Mucosa of rectum (tissue), 2 donors: Measurements from ENCODE around the gene NBPF1.
"Not testable (repeated sequence)": the region's sequence is repeated elsewhere in the genome, so short reads cannot be mapped to it uniquely, and the experiment has no call there.

Experiments used
- H3K27ac ChIP-seq, 2 donors: one replicate each; pipeline ENCODE4 v1.7.0; 2013; ENCODE audit warnings: inconsistent platforms in 2 of 2, low read depth in 2 of 2, low read length in 2 of 2
- H3K27me3 ChIP-seq, 2 donors: one replicate each; pipeline ENCODE4 v1.7.0; 2013; ENCODE audit warnings: low read length in 2 of 2; ENCODE audit not compliant: control insufficient read depth in 2 of 2, insufficient read depth in 2 of 2
- H3K36me3 ChIP-seq, 2 donors: one replicate each; pipeline ENCODE4 v1.7.0; 2013; ENCODE audit warnings: low read length in 2 of 2; ENCODE audit not compliant: control insufficient read depth in 2 of 2, insufficient read depth in 2 of 2
- H3K4me1 ChIP-seq, 2 donors: one replicate each; pipeline ENCODE4 v1.7.0; 2013; ENCODE audit warnings: low read length in 2 of 2, mild to moderate bottlenecking in 1 of 2; ENCODE audit not compliant: control insufficient read depth in 2 of 2, insufficient read depth in 2 of 2
- H3K4me3 ChIP-seq, 2 donors: one replicate each; pipeline ENCODE4 v1.7.0; 2013; ENCODE audit warnings: low read length in 2 of 2
- H3K9ac ChIP-seq, 2 donors: one replicate each; pipeline ENCODE4 v1.7.0; 2013; ENCODE audit warnings: low read length in 2 of 2, low read depth in 1 of 2, mild to moderate bottlenecking in 1 of 2
- H3K9me3 ChIP-seq, 2 donors: one replicate each; pipeline ENCODE4 v1.7.0; 2013; ENCODE audit warnings: low read length in 2 of 2; ENCODE audit not compliant: control insufficient read depth in 2 of 2
- donor health status: healthy.
- donor health status: Normal muscosa, but diverticular disease.

The NBPF1 gene

DNA sequence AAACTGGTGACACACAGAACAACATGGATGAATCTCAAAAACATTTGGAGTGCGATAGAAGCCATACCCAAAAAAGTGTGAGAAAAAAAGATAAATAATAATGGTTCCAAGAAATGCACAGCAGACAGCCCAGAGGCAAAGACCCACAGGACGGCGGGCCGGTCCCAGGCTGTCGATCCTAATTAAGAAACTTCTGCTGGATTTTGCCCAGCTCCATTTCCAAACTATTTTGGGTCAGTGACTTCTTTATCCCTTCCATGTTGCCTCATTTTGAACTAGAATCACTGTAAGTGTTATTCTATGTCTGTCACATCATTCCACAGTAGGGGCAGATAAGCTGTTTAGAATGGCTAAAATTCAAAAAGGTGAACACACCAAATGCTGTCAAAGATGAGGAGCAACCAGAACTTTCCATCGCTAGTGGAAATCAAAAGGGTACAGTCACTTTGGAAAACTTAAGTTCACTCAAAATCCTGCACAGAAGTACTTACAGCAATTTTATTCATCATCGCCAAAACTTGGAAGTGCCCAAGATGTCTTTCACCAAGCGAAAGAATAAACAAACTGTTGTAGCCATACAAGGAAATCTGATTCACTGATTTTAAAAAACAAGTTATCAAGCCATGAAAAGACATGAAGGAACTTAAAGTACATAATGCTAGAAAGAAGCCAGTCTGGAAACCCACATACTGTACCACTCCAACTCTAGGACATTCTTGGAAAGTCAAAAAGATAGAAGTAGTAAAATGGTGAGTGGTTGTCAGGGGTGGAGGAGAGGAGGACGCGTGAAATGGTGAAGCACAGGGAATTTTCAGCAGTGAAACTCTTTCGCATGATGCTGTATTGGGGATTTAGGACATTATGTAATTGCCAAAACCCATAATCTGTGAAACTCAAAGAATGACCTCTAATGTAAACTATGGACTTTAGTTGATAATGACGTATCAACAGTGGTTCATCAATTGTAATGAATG, 7.5 kb downstream of the NBPF1 start:
- Histone ChIP-seq H3K4me1 (peaks cover 8 to 10% of the 10 kb centered on the region in 2 donors), H3K27me3 (no peaks in the 10 kb centered on the region), H3K9me3 (no peaks in the 10 kb centered on the region), H3K4me3 (no peak overlapping the region), H3K36me3 (peaks cover 23 to 37% of the 10 kb centered on the region in 2 donors), H3K27ac (no peak overlapping the region), H3K9ac (no peak overlapping the region)

- peaks cover 8 to 10% of the 10 kb centered on the region in 2 donors for H3K4me1 ChIP-seq
- no peak overlapping the region for H3K9ac ChIP-seq
- H3K9me3 ChIP-seq, result no peaks in the 10 kb centered on the region
- H3K4me3 ChIP-seq, result peak overlapping the region in 1 of 2 donors; percentile 6
- peaks cover 23 to 37% of the 10 kb centered on the region in 2 donors for H3K36me3 ChIP-seq
- no peaks in the 10 kb centered on the region for H3K27me3 ChIP-seq
- peak overlapping the region; percentile 40 to 62 for H3K27ac ChIP-seq
These were observed 8.2 kb downstream of the NBPF1 start for GRCh38 chr1:16605213-16605525.

- H3K9me3 ChIP-seq, H3K27me3 ChIP-seq, H3K9ac ChIP-seq: not testable (repeated sequence)
- Histone ChIP-seq H3K4me1 (peaks cover 8 to 10% of the 10 kb centered on the region in 2 donors), H3K36me3 (peaks cover 23 to 37% of the 10 kb centered on the region in 2 donors), H3K27ac (peak overlapping the region; percentile 40 to 62), H3K4me3 (peak overlapping the region in 1 of 2 donors; percentile 6)
These were observed 8.7 kb downstream of the NBPF1 start for GRCh38 chr1:16604514-16605212.

- H3K27ac ChIP-seq, H3K27me3 ChIP-seq, H3K9ac ChIP-seq, H3K4me3 ChIP-seq, H3K9me3 ChIP-seq: not testable (repeated sequence)
- Histone ChIP-seq H3K36me3 (peaks cover 23 to 37% of the 10 kb centered on the region in 2 donors), H3K4me1 (peaks cover 8 to 10% of the 10 kb centered on the region in 2 donors)
These were observed 9.7 kb downstream of the NBPF1 start for GRCh38 chr1:16603623-16604022.

DNA sequence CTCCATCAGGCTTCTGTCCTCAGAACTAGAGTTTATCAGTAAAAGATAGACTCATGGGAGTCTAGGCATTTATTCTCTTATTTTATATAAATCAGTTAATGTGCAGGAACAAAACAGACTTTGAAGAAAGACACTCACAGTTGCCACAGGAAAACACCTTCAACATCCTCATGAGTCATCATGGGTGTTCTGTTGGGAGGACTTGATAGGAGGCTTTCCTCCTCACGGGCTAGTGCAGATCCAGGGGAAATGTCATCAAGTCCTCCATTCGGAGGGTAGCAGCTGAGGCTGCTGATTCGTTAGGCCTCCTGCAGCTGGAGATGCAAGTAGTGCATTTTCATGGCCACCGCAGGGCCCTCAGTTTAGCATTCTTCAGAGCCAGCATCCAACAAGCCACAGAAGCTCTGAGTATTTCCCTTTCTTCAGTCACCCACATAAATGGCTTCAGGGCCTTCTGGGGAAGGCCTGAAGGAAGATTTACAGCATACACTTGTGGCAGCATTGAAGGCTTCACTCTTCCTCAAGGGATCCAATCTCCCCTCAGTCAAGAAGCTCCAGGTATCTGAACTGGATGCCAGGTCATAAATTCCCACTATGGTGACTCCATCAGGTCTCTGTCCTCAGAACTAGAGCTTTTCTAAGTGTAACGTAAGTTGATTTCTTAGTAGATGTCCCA, 10.9 kb downstream of the NBPF1 start:
- not testable (repeated sequence) for H3K9me3 ChIP-seq, H3K9ac ChIP-seq, H3K4me3 ChIP-seq, H3K27me3 ChIP-seq
- peaks cover 14 to 25% of the 10 kb centered on the region in 2 donors for H3K36me3 ChIP-seq
- peak overlapping the region in 1 of 2 donors; percentile 52 for H3K27ac ChIP-seq
- peaks cover 8 to 10% of the 10 kb centered on the region in 2 donors for H3K4me1 ChIP-seq

- peaks cover 8 to 10% of the 10 kb centered on the region in 2 donors for H3K4me1 ChIP-seq
- peak overlapping the region in 1 of 2 donors; percentile 54 for H3K27ac ChIP-seq
- not testable (repeated sequence) for H3K4me3 ChIP-seq, H3K27me3 ChIP-seq, H3K9me3 ChIP-seq, H3K9ac ChIP-seq
- peaks cover 2 to 13% of the 10 kb centered on the region in 2 donors for H3K36me3 ChIP-seq
These were observed 12.2 kb downstream of the NBPF1 start for GRCh38 chr1:16600855-16601786.

DNA sequence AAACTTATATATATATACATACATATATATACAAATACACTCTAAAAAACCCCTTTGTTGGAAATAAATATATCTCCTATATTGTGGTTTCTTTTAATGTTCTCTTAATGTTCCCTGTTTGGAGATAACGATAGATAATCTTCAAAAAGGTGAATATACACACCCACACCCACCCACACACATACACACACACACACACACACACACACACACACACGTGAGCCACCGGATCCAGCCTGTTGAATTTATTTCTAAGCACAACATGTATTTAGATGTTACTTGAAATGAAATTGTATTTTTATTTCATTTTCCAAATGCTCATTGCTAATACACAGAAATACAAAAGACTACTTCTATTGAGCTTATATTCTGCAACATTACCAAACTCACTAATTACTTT, 14.0 kb downstream of the NBPF1 start:
- H3K9me3 ChIP-seq, H3K27me3 ChIP-seq, H3K27ac ChIP-seq, H3K36me3 ChIP-seq, H3K9ac ChIP-seq, H3K4me3 ChIP-seq, H3K4me1 ChIP-seq: not testable (repeated sequence)

GRCh38 chr1:16595216-16595615, 18.1 kb downstream of the NBPF1 start:
- H3K4me3 ChIP-seq, H3K27me3 ChIP-seq, H3K36me3 ChIP-seq, H3K9ac ChIP-seq, H3K27ac ChIP-seq, H3K9me3 ChIP-seq, H3K4me1 ChIP-seq: not testable (repeated sequence)

DNA sequence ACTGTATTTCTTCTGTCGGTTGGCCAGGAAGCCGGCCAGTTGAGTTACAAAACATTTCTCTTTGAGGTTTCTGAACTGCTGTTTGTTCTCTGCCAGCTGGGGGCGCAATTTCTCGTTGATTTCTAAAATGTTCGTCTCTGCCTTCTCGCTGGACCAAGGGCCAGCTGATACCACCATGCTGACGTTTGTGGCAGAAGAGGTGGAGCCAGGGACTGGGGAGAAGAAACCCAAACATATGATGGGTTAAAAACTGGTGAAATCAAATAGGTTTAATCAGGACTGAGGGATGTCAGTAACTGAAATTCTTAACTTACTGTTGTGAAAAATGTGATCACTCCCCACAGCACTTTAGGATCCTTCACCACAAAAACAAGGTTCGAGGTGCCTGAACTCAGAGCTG, 21.5 kb downstream of the NBPF1 start:
- not testable (repeated sequence) for H3K9ac ChIP-seq, H3K4me3 ChIP-seq, H3K27me3 ChIP-seq, H3K27ac ChIP-seq, H3K9me3 ChIP-seq, H3K36me3 ChIP-seq, H3K4me1 ChIP-seq
